ENCODE measurements around the gene NEDD4L.

The NEDD4L gene

DNA sequence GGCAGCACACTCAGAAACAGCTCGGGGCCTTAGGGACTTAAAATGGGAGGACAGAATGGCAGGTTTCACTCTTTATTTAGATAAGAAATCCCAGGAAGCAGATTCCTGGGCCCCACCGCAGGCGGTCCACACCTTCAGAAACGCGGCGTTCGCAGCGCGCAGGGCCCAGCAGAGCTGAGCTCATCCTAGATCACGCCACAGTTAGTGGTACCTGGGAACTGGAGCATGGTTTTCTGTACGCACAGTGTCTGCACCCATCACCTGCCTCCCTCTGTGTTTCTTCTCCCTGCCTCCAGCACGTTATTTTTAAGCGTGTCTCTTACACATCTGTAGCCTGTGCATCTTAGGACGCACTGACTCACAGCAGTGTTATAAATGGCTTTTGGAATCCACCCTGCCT, 342.8 kb downstream of the NEDD4L start:
- ATAC-seq = no peak
- no peak for TF ChIP-seq ZFP30 (CRISPR knock-in tag; IDR thresholded peaks at IDR 0.05)
- no peak for TF ChIP-seq CSDC2 (CRISPR knock-in tag; IDR thresholded peaks at IDR 0.05)
- TF ChIP-seq, protein P1, sequence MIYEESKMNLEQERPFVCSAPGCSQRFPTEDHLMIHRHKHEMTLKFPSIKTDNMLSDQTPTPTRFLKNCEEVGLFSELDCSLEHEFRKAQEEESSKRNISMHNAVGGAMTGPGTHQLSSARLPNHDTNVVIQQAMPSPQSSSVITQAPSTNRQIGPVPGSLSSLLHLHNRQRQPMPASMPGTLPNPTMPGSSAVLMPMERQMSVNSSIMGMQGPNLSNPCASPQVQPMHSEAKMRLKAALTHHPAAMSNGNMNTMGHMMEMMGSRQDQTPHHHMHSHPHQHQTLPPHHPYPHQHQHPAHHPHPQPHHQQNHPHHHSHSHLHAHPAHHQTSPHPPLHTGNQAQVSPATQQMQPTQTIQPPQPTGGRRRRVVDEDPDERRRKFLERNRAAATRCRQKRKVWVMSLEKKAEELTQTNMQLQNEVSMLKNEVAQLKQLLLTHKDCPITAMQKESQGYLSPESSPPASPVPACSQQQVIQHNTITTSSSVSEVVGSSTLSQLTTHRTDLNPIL (CRISPR knock-in tag; IDR thresholded peaks at IDR 0.05; ENCODE audit: low read depth) = no peak
- no peak for TF ChIP-seq ISL1 (CRISPR knock-in tag; IDR thresholded peaks at IDR 0.05)
- TF ChIP-seq ESRRG (CRISPR knock-in tag; IDR thresholded peaks at IDR 0.05) = no peak
- TF ChIP-seq, protein P2, sequence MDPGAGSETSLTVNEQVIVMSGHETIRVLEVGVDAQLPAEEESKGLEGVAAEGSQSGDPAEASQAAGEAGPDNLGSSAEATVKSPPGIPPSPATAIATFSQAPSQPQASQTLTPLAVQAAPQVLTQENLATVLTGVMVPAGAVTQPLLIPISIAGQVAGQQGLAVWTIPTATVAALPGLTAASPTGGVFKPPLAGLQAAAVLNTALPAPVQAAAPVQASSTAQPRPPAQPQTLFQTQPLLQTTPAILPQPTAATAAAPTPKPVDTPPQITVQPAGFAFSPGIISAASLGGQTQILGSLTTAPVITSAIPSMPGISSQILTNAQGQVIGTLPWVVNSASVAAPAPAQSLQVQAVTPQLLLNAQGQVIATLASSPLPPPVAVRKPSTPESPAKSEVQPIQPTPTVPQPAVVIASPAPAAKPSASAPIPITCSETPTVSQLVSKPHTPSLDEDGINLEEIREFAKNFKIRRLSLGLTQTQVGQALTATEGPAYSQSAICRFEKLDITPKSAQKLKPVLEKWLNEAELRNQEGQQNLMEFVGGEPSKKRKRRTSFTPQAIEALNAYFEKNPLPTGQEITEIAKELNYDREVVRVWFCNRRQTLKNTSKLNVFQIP (CRISPR knock-in tag; IDR thresholded peaks at IDR 0.05; ENCODE audit: borderline replicate concordance, low read depth) = no peak
- no peak for TF ChIP-seq PPARA (CRISPR knock-in tag; IDR thresholded peaks at IDR 0.05; ENCODE audit: borderline replicate concordance)
- no peak for TF ChIP-seq OSR1 (CRISPR knock-in tag; IDR thresholded peaks at IDR 0.05)
- no peak for TF ChIP-seq TSHZ2 (CRISPR knock-in tag; IDR thresholded peaks at IDR 0.05)
- TF ChIP-seq, protein P3, sequence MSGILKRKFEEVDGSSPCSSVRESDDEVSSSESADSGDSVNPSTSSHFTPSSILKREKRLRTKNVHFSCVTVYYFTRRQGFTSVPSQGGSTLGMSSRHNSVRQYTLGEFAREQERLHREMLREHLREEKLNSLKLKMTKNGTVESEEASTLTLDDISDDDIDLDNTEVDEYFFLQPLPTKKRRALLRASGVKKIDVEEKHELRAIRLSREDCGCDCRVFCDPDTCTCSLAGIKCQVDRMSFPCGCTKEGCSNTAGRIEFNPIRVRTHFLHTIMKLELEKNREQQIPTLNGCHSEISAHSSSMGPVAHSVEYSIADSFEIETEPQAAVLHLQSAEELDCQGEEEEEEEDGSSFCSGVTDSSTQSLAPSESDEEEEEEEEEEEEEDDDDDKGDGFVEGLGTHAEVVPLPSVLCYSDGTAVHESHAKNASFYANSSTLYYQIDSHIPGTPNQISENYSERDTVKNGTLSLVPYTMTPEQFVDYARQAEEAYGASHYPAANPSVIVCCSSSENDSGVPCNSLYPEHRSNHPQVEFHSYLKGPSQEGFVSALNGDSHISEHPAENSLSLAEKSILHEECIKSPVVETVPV (CRISPR knock-in tag; IDR thresholded peaks at IDR 0.05) = no peak
- TF ChIP-seq, protein P4, sequence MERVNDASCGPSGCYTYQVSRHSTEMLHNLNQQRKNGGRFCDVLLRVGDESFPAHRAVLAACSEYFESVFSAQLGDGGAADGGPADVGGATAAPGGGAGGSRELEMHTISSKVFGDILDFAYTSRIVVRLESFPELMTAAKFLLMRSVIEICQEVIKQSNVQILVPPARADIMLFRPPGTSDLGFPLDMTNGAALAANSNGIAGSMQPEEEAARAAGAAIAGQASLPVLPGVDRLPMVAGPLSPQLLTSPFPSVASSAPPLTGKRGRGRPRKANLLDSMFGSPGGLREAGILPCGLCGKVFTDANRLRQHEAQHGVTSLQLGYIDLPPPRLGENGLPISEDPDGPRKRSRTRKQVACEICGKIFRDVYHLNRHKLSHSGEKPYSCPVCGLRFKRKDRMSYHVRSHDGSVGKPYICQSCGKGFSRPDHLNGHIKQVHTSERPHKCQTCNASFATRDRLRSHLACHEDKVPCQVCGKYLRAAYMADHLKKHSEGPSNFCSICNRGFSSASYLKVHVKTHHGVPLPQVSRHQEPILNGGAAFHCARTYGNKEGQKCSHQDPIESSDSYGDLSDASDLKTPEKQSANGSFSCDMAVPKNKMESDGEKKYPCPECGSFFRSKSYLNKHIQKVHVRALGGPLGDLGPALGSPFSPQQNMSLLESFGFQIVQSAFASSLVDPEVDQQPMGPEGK (CRISPR knock-in tag; IDR thresholded peaks at IDR 0.05; ENCODE audit: borderline replicate concordance) = no peak
- no peak for TF ChIP-seq TCF4 (CRISPR knock-in tag; IDR thresholded peaks at IDR 0.05; ENCODE audit: borderline replicate concordance)
- TF ChIP-seq ARNTL (CRISPR knock-in tag; IDR thresholded peaks at IDR 0.05; ENCODE audit: borderline replicate concordance, low read depth) = no peak
- TF ChIP-seq ZNF70 (CRISPR knock-in tag; IDR thresholded peaks at IDR 0.05) = no peak
- no peak for TF ChIP-seq ZNF8 (CRISPR knock-in tag; IDR thresholded peaks at IDR 0.05)
- TF ChIP-seq RARB (CRISPR knock-in tag; IDR thresholded peaks at IDR 0.05) = no peak
- TF ChIP-seq ZNF565 (CRISPR knock-in tag; conservative IDR thresholded peaks at IDR 0.05; ENCODE audit: low read depth) = no peak
- no peak for TF ChIP-seq ZC3H10 (CRISPR knock-in tag; IDR thresholded peaks at IDR 0.05)
- no peak for TF ChIP-seq ZFP3 (CRISPR knock-in tag; IDR thresholded peaks at IDR 0.05)
- TF ChIP-seq GLIS3 (CRISPR knock-in tag; IDR thresholded peaks at IDR 0.05) = no peak

DNA sequence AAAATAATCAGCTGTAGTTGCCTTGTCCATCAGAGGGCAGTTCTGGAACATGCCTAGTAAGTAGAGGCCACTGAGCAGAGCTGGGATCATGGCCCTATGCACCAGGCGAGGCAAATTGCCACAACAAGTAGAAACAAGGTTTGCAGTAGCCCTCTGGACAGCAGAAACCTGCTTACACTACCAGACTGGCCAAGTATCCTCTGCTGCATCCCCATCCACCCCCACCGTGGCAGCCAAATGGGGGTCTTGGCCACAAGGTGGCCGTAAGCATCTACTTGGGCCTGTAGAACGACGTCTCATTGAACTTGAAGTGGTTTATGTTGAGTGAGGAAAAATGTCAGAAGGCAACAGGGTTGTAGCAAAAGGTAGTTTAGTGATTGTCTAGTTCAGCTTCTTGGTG, 343.7 kb downstream of the NEDD4L start:
- no peak for ATAC-seq
- TF ChIP-seq TOX (CRISPR knock-in tag; IDR thresholded peaks at IDR 0.05; ENCODE audit: borderline replicate concordance) (no peak), BACH2 (CRISPR knock-in tag; IDR thresholded peaks at IDR 0.05; ENCODE audit: borderline replicate concordance) (no peak), PPARA (CRISPR knock-in tag; IDR thresholded peaks at IDR 0.05; ENCODE audit: borderline replicate concordance) (no peak), ZNF565 (CRISPR knock-in tag; conservative IDR thresholded peaks at IDR 0.05; ENCODE audit: low read depth) (no peak), GLIS3 (CRISPR knock-in tag; IDR thresholded peaks at IDR 0.05) (no peak), SNAI2 (CRISPR knock-in tag; IDR thresholded peaks at IDR 0.05) (no peak)
- TF ChIP-seq, protein P4 (CRISPR knock-in tag; IDR thresholded peaks at IDR 0.05; ENCODE audit: borderline replicate concordance) = no peak
